OCI-LY7 (cell line): ENCODE measurements around the gene ZDHHC14. TPM values are rescaled to one million over a fixed set of nuclear protein-coding genes. Genes with fewer than 3 reads are reported as not detected.

ENCODE experiments used
- BruUV-seq: library from RNA; stranded (reverse); fragments of 400-500 nt; replicated peaks from 2 replicates; lab custom pipeline; 2021; lab: Mats Ljungman, UMichigan
- CTCF ChIA-PET: fragments of 300-600 bp; sonication (Branson Sonifier 250); formaldehyde crosslinking; loops from one replicate; lab custom pipeline; 2022; ENCODE audit warnings: antibody characterized with exemption; ENCODE audit not compliant: unreplicated experiment; lab: Charles Lee
- POLR2A ChIA-PET: fragments of 300-600 bp; sonication (Branson Sonifier 250); formaldehyde crosslinking; loops from one replicate; lab custom pipeline; 2022; ENCODE audit warnings: antibody characterized with exemption; lab: Charles Lee
- DNase-seq: peaks from one replicate; pipeline ENCODE4 v3.0.0-alpha.2; 2015; ENCODE audit warnings: low spot score
- H2AFZ ChIP-seq: fragments of 200-600 bp; sonication (generic), shearing (Covaris generic); 2 replicates; pipeline ENCODE4 v1.6.1; 2014; ENCODE audit warnings: mild to moderate bottlenecking, antibody characterized with exemption, low read length, moderate library complexity
- H3K27ac ChIP-seq: fragments of 200-600 bp; sonication (generic); 2 replicates; pipeline ENCODE4 v1.5.1; 2014; ENCODE audit warnings: mixed run types, low read depth, mild to moderate bottlenecking, moderate library complexity, low read length, inconsistent platforms; ENCODE audit not compliant: poor library complexity, severe bottlenecking
- H3K36me3 ChIP-seq: fragments of 200-600 bp; sonication (generic); 2 replicates; pipeline ENCODE4 v1.6.1; 2014; ENCODE audit warnings: mild to moderate bottlenecking, antibody characterized with exemption, low read length, moderate library complexity, mixed read lengths; ENCODE audit not compliant: insufficient read depth
- H3K4me1 ChIP-seq: fragments of 200-600 bp; sonication (generic); 2 replicates; pipeline ENCODE4 v1.5.1; 2014; ENCODE audit warnings: mild to moderate bottlenecking, low read length; ENCODE audit not compliant: insufficient read depth, poor library complexity, severe bottlenecking
- H3K4me2 ChIP-seq: fragments of 200-600 bp; sonication (generic); 2 replicates; pipeline ENCODE4 v1.6.1; 2014; ENCODE audit warnings: mild to moderate bottlenecking, low read length
- H3K4me3 ChIP-seq: fragments of 200-600 bp; sonication (generic); 2 replicates; pipeline ENCODE4 v1.5.1; 2014; ENCODE audit warnings: mild to moderate bottlenecking, low read depth, low read length; ENCODE audit not compliant: poor library complexity, severe bottlenecking
- H3K79me2 ChIP-seq: fragments of 200-600 bp; sonication (generic); 2 replicates; pipeline ENCODE4 v1.6.1; 2016; ENCODE audit warnings: low read depth, mild to moderate bottlenecking, low read length, moderate library complexity, mixed read lengths; ENCODE audit not compliant: insufficient read depth
- H3K9me2 ChIP-seq: fragments of 200-600 bp; sonication (generic); 2 replicates; pipeline ENCODE4 v1.6.1; 2016; ENCODE audit warnings: mild to moderate bottlenecking, low read length, mixed read lengths; ENCODE audit not compliant: insufficient read depth
- H3K9me3 ChIP-seq: fragments of 200-600 bp; sonication (generic); 2 replicates; pipeline ENCODE4 v1.6.1; 2014; ENCODE audit warnings: mild to moderate bottlenecking, mixed run types, low read length, mixed read lengths
- H4K20me1 ChIP-seq: fragments of 200-600 bp; sonication (generic); 2 replicates; pipeline ENCODE4 v1.6.1; 2014; ENCODE audit warnings: mild to moderate bottlenecking, antibody characterized with exemption, low read length, moderate library complexity, mixed read lengths; ENCODE audit not compliant: insufficient read depth
- EZH2phosphoT487 ChIP-seq: fragments of 200-600 bp; sonication (generic); IDR thresholded peaks from 2 replicates; pipeline ENCODE4 v1.6.1; 2018; ENCODE audit warnings: low read depth, borderline replicate concordance, mild to moderate bottlenecking, mixed run types, antibody characterized with exemption, low read length, moderate library complexity, mixed read lengths
- intact Hi-C: fragments of 100-400 bp; cut with micrococcal nuclease; formaldehyde crosslinking; loops from one replicate; pipeline ENCODE4 v1.10.0; 2022; ENCODE audit not compliant: unreplicated experiment
- total RNA-seq, 2 experiments: library from RNA; depleted of rRNA in 1 of 2; stranded (reverse); fragments of >200 nt in 1 of 2; shearing (Covaris generic) in 1 of 2; gene quantifications; 2 replicates each; pipeline ENCODE4 v1.2.3, GENCODE V29; 2014 to 2022
- TF ChIP-seq, protein P1 (sequence below): fragments of 200-600 bp; sonication (generic); conservative IDR thresholded peaks from 2 replicates; pipeline ENCODE4 v1.5.1; 2014; ENCODE audit warnings: mild to moderate bottlenecking, antibody characterized with exemption, low read length, moderate library complexity, mixed read lengths

The ZDHHC14 gene
- total RNA-seq, 2 experiments from 2014 or later, result 0.69 to 3.0 TPM

DNA sequence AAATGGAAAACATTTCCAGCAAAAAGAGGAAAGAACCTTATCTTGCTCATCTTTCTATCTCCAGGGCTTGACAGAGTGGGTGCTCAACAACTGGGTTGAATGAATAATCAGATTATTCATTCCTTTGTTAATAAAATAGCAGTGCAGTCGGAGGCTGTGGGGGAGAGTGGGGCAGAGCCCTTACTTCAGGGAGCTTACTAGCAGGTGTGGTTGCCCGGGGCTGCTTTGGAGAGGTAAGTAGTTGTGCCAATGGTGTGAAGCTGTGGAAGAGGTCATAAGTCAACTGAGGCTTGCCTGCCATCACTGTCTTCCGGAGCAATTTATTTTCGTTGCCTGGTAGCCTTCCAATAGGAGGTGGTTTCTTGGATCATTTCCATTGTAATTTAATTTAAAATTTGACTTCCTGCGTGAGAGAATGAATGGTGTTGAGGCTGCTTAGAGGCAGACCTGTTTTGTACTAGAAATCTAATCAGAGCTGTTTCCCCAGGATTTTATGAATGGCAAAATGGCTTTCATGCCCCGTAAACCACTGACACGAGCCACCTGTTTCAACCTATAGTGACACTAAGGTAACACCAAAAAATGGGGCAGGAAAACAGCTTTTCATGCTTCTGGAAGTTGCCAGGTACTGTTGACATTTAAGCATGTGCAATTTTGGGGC, 51.4 kb downstream of the ZDHHC14 start:
- no peak overlapping the region for H3K4me2 ChIP-seq
- TF ChIP-seq EZH2phosphoT487, result no peak
- TF ChIP-seq, protein P1, sequence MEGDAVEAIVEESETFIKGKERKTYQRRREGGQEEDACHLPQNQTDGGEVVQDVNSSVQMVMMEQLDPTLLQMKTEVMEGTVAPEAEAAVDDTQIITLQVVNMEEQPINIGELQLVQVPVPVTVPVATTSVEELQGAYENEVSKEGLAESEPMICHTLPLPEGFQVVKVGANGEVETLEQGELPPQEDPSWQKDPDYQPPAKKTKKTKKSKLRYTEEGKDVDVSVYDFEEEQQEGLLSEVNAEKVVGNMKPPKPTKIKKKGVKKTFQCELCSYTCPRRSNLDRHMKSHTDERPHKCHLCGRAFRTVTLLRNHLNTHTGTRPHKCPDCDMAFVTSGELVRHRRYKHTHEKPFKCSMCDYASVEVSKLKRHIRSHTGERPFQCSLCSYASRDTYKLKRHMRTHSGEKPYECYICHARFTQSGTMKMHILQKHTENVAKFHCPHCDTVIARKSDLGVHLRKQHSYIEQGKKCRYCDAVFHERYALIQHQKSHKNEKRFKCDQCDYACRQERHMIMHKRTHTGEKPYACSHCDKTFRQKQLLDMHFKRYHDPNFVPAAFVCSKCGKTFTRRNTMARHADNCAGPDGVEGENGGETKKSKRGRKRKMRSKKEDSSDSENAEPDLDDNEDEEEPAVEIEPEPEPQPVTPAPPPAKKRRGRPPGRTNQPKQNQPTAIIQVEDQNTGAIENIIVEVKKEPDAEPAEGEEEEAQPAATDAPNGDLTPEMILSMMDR, result no peak
- no peaks in the 10 kb centered on the region for H4K20me1 ChIP-seq
- no peaks in the 10 kb centered on the region for H3K79me2 ChIP-seq
- intact Hi-C loops, result no loop called here
- CTCF ChIA-PET, result no interaction called here
- POLR2A ChIA-PET, result interaction anchor here (0.7 kb wide), 1 partner anchor 206 kb away, joined by 5 read pairs; no protein-coding TSS in a partner anchor
- H2AFZ ChIP-seq, result no peak overlapping the region
- no peak overlapping the region for H3K27ac ChIP-seq
- DNase-seq, result no peak
- H3K9me2 ChIP-seq, result no peaks in the 10 kb centered on the region
- no TSS peak for BruUV-seq
- no peaks in the 10 kb centered on the region for H3K4me1 ChIP-seq
- H3K9me3 ChIP-seq, result no peaks in the 10 kb centered on the region
- H3K36me3 ChIP-seq, result no peaks in the 10 kb centered on the region
- H3K4me3 ChIP-seq, result no peak overlapping the region

DNA sequence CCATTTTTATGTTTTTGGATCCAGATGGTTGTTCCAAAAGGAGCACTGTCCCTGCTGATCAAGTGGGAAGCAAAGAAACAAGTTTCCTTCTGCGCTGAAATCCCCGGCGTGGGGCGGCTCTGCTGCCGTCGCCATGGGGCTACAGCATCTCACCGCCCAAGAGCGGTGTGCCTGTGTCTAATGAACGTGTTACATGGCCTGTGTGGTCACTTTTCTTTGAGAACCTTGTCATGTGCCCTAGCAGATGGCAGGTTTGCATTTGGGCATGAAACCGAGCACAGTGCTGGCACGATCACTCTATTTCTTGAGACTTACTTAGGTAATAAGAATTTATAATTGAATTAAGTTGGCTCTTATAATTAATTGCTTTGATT, 51.9 kb downstream of the ZDHHC14 start:
- CTCF ChIA-PET, result no interaction called here
- TF ChIP-seq, protein P1, result no peak
- TF ChIP-seq EZH2phosphoT487, result no peak
- DNase-seq, result no peak
- Histone ChIP-seq H3K9me3 (no peaks in the 10 kb centered on the region), H3K9me2 (no peaks in the 10 kb centered on the region), H3K27ac (no peak overlapping the region), H3K4me2 (no peak overlapping the region), H3K4me1 (no peaks in the 10 kb centered on the region), H3K79me2 (no peaks in the 10 kb centered on the region), H4K20me1 (no peaks in the 10 kb centered on the region), H3K36me3 (no peaks in the 10 kb centered on the region), H2AFZ (no peak overlapping the region), H3K4me3 (no peak overlapping the region)
- intact Hi-C loops, result no loop called here
- no TSS peak for BruUV-seq
- POLR2A ChIA-PET, result interaction anchor here (1.0 kb wide), 1 partner anchor 60 kb away, joined by 3 read pairs; no protein-coding TSS in a partner anchor

DNA sequence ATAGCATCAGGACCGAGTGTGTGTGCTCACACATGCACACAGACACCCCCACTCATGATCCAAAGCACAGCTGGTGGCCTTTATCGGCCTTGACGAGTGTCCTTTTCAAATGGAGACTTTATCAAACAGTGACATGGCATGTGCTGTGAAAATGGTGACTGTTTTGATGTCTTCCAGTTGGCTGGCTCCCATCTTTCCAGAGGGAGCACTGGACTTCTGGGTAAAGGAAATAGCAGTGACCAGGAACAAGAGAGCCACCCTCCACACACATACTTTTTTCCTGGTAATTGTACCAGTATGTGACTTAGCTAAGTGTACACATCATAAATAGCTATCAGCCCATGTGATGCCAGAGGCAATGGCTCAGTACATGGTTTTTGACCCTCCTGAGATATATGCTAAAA, 52.7 kb downstream of the ZDHHC14 start:
- Histone ChIP-seq H4K20me1 (no peaks in the 10 kb centered on the region), H3K4me1 (no peaks in the 10 kb centered on the region), H2AFZ (no peak overlapping the region), H3K9me2 (no peaks in the 10 kb centered on the region), H3K4me2 (no peak overlapping the region), H3K79me2 (no peaks in the 10 kb centered on the region), H3K27ac (no peak overlapping the region), H3K4me3 (no peak overlapping the region), H3K9me3 (no peaks in the 10 kb centered on the region), H3K36me3 (no peaks in the 10 kb centered on the region)
- BruUV-seq, result no TSS peak
- ChIA-PET CTCF (no interaction called here), POLR2A (interaction anchor here (1.0 kb wide), 1 partner anchor 61 kb away, joined by 3 read pairs; no protein-coding TSS in a partner anchor)
- no peak for DNase-seq
- intact Hi-C loops, result no loop called here
- TF ChIP-seq EZH2phosphoT487, result no peak
- TF ChIP-seq, protein P1, result no peak
